H1 (cell line): ENCODE results near the gene NKAIN2. TPM values are rescaled to one million over a fixed set of nuclear protein-coding genes. Genes with fewer than 3 reads are reported as not detected.

ENCODE experiments used
- BACH1 ChIP-seq: IDR thresholded peaks from 2 replicates; pipeline ENCODE4 v1.6.1; 2012; ENCODE audit warnings: low read length, improper control_type of control experiment
- CHD7 ChIP-seq: fragments of 300-600 bp; sonication (generic); IDR thresholded peaks from 2 replicates; pipeline ENCODE4 v1.7.1; 2012; ENCODE audit warnings: low read length, moderate library complexity, mild to moderate bottlenecking, inconsistent platforms; ENCODE audit not compliant: insufficient replicate concordance
- EP300 ChIP-seq, 2 experiments: IDR thresholded peaks; 1 replicate in 1 of 2; 2 replicates in 1 of 2; pipeline ENCODE4 v1.6.1; 2011 to 2012; ENCODE audit warnings: low read depth in 2 of 2, low read length in 2 of 2, mild to moderate bottlenecking in 2 of 2, borderline replicate concordance in 1 of 2, inconsistent platforms in 1 of 2, moderate library complexity in 1 of 2
- MAFK ChIP-seq: IDR thresholded peaks from 2 replicates; pipeline ENCODE4 v1.6.1; 2012; ENCODE audit warnings: low read depth, mild to moderate bottlenecking, improper control_type of control experiment, low read length
- RAD21 ChIP-seq, 2 experiments: IDR thresholded peaks in 1 of 2; conservative IDR thresholded peaks in 1 of 2; 2 replicates each; pipeline ENCODE4 v1.6.1; 2011; ENCODE audit warnings: low read depth in 2 of 2, low read length in 2 of 2, improper control_type of control experiment in 1 of 2, inconsistent platforms in 1 of 2, mild to moderate bottlenecking in 1 of 2, moderate library complexity in 1 of 2
- RBBP5 ChIP-seq: IDR thresholded peaks from 2 replicates; pipeline ENCODE4 v1.7.1; 2012; ENCODE audit warnings: low read depth, mild to moderate bottlenecking, inconsistent platforms, low read length, moderate library complexity, borderline replicate concordance
- RFX5 ChIP-seq: IDR thresholded peaks from 2 replicates; pipeline ENCODE4 v1.6.1; 2011; ENCODE audit warnings: low read depth, low read length, improper control_type of control experiment, borderline replicate concordance
- ZNF274 ChIP-seq: IDR thresholded peaks from 2 replicates; pipeline ENCODE4 v1.7.0; 2012; ENCODE audit warnings: low read length, borderline replicate concordance; ENCODE audit errors: extremely low read depth
- polyA plus RNA-seq, 7 experiments: library from polyadenylated mRNA; depleted of rRNA in 3 of 7; stranded (reverse) in 5 of 7; unstranded in 2 of 7; fragments of >200 nt in 5 of 7; fragments of 200-250 nt in 2 of 7; gene quantifications; 1 replicate in 5 of 7; 2 replicates in 1 of 7; 4 replicates in 1 of 7; pipeline versions ENCODE4 v1.2.1 to v1.2.3, GENCODE V29; 2011 to 2013; ENCODE audit warnings: missing spikeins in 2 of 7, mixed read lengths in 2 of 7
- total RNA-seq: library from RNA; stranded (reverse); fragmentation: NEBNext Ultra II Directional; extraction: Animal tissue kit (Norgen Biotek cat#: 25700); gene quantifications from 2 replicates; pipeline ENCODE4 v1.2.1, GENCODE V29; 2021

Gene NKAIN2
- total and polyA plus RNA-seq, 2 of the 8 experiments (the other 6 are each of a cell fraction or from before 2014, with no cell fraction given) = 0.20 to 0.34 TPM

GRCh38 chr6:123806561-123806960, 2.9 kb downstream of the NKAIN2 start (continued):
- TF ChIP-seq CHD7 (no peak), ZNF274 (no peak), BACH1 (no peak), MAFK (no peak), EP300 (IDR thresholded peaks at IDR 0.05; ENCODE audit: borderline replicate concordance in 1 of 2, low read depth in 2 of 2, low read length in 2 of 2) (no peak), RFX5 (no peak), RAD21 (IDR thresholded peaks at IDR 0.05 in 1 of 2, conservative IDR thresholded peaks at IDR 0.05 in 1 of 2; ENCODE audit: low read depth in 2 of 2, low read length in 2 of 2) (no peak), RBBP5 (no peak)
